Epithelial cell of umbilical artery (primary cell): ENCODE results near the gene DCAF8. TPM values are rescaled to one million over a fixed set of nuclear protein-coding genes. Genes with fewer than 3 reads are reported as not detected.

Source experiments
- total RNA-seq: library from RNA; depleted of rRNA; stranded (reverse); fragments of >200 nt; gene quantifications from 2 replicates; pipeline ENCODE4 v1.2.3, GENCODE V29; 2014

DCAF8 gene
- 68.2 and 82.1 TPM in 2 replicates for total RNA-seq

GRCh38 chr1:160261893-160262794, at the start of gene DCAF8:
DCAF8 (minus strand) TSS chr1:160262549; CDS start chr1:160244008, 18,541 bp downstream.

DNA sequence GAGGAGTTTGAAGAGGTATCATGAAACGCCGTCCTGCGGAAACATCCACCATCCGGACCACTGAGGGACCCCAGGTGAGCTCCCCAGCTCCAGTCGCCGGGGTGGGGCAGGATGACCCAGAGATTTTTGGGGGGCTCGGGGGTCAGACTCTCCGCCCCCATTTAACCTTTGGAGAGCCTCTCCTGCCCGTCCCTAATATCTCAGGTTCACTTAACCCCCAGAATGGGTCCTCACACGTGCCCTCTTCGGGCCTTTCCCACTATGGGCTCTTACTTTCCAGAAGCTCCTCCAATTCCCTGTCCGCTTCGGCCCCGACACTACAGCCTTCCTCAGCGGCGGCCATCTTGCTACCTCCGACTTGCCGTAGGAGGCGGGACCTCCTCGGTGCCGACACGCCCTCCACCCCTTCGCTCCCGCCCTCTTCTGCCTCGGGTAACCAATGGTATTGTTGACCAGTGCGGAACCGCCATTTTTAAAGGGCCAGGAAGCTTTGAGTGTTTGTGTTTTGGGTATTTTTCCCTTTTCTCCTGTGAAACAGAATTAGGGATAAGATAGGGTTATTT, 22.5 kb upstream of the DCAF8 start, which contains the start of gene PEX19:
TSS of gene PEX19 (minus strand) at position 352 of the 563 bp plus-strand sequence. CDS start at position 343, 9 bp downstream.

DNA sequence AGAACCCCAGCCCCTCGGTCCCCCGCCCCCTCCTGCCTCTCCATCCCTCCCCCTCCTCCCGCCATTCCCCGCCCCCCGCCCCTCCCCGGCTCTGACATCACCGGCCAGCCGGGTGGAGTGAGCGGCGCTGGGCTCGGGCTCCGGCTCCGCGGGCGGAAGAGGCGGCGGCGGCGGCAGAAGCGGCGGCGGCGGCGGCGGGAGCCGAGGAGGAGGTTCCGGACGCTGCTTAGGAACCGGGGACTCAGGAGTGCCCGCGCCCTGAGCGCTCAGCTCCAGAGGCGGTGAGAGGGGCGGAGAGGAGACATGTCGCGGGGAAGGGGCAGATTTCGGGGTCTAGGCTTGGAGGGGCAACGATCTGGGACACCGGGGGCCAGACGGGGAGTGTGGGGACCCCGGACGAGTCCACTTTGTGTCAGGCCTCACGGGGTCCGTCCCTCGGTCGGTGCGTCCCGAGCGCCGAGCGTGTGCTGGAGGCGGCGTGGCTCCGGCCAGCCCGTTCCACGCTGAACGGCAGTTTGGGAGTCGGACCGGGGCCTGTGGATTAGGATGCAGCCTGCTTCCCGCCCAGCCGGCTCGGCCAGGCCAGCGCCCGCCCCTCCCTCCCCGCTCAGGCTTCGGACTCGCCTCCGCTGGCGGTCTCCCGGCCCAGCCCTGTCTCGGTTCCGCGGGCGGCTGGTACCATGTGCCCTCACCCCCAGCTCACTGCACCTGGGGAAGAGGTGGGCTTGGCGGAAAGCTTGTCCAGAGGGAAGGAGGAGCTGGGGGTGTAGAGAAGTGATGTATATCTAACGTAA, 56.9 kb downstream of the DCAF8 start, which contains the start of gene PEA15:
TSS of gene PEA15 (plus strand) at position 143 of the 794 bp plus-strand sequence. CDS start 6,161 bp downstream, outside the sequence.

DNA sequence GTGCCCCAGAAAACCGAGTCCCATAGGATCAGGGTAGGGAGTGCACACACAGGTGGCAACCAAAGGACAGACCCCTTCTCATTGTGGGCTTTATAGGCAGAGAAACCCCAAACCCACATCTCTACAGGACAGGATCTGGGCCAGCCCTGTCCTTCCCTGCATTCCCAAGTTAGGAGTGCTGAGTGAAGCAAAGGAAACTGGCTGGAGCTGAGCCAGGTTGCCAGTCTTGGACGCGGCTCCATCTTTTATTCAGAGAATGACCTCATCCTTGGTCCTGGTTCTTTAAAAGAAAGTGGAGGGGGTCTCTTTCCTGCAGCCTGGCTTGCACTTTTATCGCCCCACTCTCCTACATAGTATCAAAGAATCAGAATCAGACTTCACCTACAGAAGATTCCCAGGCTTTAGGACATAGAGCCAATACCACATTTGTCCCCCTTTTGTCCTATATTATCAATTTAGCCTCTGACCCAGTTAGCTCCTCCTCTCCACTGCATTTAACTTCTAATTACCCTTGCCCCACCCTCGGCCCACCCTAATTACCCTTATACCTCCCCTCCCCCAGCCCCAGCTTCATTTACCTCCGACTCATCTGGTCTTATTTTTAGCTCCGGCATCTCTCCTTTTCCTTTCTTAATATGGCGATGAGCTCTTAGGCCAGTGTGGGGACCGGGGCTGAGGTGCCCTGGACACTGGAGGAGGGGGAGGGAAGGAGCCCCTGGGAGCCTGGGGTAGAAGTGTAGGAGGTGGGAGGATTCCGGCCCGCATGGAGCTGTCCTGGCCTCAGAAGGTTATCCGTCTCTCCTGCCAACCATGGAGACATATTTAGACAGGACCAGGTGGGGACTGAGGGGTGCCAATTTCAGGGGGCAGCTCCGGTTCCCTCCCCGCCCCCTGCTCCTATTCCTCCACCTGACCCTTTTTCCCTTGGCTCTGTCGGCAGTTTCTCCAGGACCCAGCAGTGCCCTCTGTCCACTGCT, 72.4 kb downstream of the DCAF8 start, which contains the start of gene CASQ1:
TSS of gene CASQ1 (plus strand) at position 927 of the 977 bp plus-strand sequence. CDS start 177 bp downstream, outside the sequence.

Other genes starting within 250 kb of the DCAF8 start
- 2.9 and 3.8 TPM in 2 replicates for gene PIGM, start 230.6 kb downstream of the DCAF8 start, total RNA-seq
- not detected in 2 replicates for gene KCNJ10, start 192.4 kb downstream of the DCAF8 start, total RNA-seq
- not detected in 2 replicates for gene KCNJ9, start 181.0 kb downstream of the DCAF8 start, total RNA-seq
- gene IGSF8, start 163.9 kb downstream of the DCAF8 start, total RNA-seq, result 10.1 and 13.8 TPM in 2 replicates
- not detected in 2 replicates for gene ATP1A2, start 146.8 kb downstream of the DCAF8 start, total RNA-seq
- gene ATP1A4, start 110.9 kb downstream of the DCAF8 start, total RNA-seq, result not detected in 2 replicates
- gene CASQ1, start 72.0 kb downstream of the DCAF8 start, total RNA-seq, result not detected in 2 replicates
- 51.5 and 54.9 TPM in 2 replicates for gene PEA15, start 57.2 kb downstream of the DCAF8 start, total RNA-seq
- gene PEX19, start 22.6 kb upstream of the DCAF8 start, total RNA-seq, result 25.8 and 29.9 TPM in 2 replicates
- 259 and 315 TPM in 2 replicates for gene COPA, start 80.7 kb upstream of the DCAF8 start, total RNA-seq
- gene NCSTN, start 80.8 kb upstream of the DCAF8 start, total RNA-seq, result 82.8 and 93.3 TPM in 2 replicates
- 0.15 TPM in 1 of 2 replicates, not detected in the other for gene NHLH1, start 104.5 kb upstream of the DCAF8 start, total RNA-seq
- not detected in 2 replicates for gene VANGL2, start 138.0 kb upstream of the DCAF8 start, total RNA-seq